HCT116 (cell line): ENCODE data around the gene ADARB1. TPM values are rescaled to one million over a fixed set of nuclear protein-coding genes. Genes with fewer than 3 reads are reported as not detected.

Source experiments
- ATAC-seq: fragments of 200-7000 bp; cut with Tn5 transposase; 2 replicates; pipeline ENCODE4 v1.9.1; 2020; ENCODE audit warnings: mild to moderate bottlenecking, moderate library complexity
- BruUV-seq: library from RNA; stranded (reverse); fragments of 400-500 nt; replicated peaks from 2 replicates; lab custom pipeline; 2021; lab: Mats Ljungman, UMichigan
- CTCF ChIA-PET: fragments of 300-600 bp; sonication (Branson Sonifier 250); formaldehyde crosslinking; loops from one replicate; lab custom pipeline; 2021; ENCODE audit warnings: antibody characterized with exemption; lab: Charles Lee
- POLR2A ChIA-PET: fragments of 300-600, 350-600 bp; sonication (Branson Sonifier 250); formaldehyde crosslinking; loops from one replicate; lab custom pipeline; 2021; ENCODE audit warnings: antibody characterized with exemption; lab: Charles Lee
- RAD21 ChIA-PET, 2 experiments: fragments of 300-600 bp; sonication (Branson Sonifier 250); formaldehyde crosslinking; loops; one replicate each; lab custom pipeline; 2023; ENCODE audit warnings: low total read pairs in 2 of 2; ENCODE audit not compliant: uncharacterized antibody in 2 of 2, unreplicated experiment in 2 of 2, low non-redundant PET in 1 of 2; lab: Charles Lee
- DNase-seq: peaks from one replicate; pipeline ENCODE4 v3.0.0-alpha.2; 2010; ENCODE audit warnings: low read depth, low spot score
- H2AFZ ChIP-seq: fragments of 200-600 bp; shearing (Covaris generic), sonication (generic); 2 replicates; pipeline ENCODE4 v1.6.1; 2017; ENCODE audit warnings: low read depth, mixed run types, mixed read lengths, antibody characterized with exemption, low read length; ENCODE audit not compliant: poor library complexity, severe bottlenecking
- H3K27ac ChIP-seq: 2 replicates; pipeline ENCODE4 v1.5.1; 2012; ENCODE audit warnings: low read depth, low read length
- H3K27me3 ChIP-seq: fragments of 200-600 bp; sonication (generic); 2 replicates; pipeline ENCODE4 v1.6.1; 2016; ENCODE audit warnings: mixed run types, low read length, mixed read lengths; ENCODE audit not compliant: insufficient read depth
- H3K36me3 ChIP-seq, 2 experiments: fragments of 200-500 bp in 1 of 2; fragments of 200-600 bp in 1 of 2; sonication (Bioruptor generic) in 1 of 2; sonication (generic) in 1 of 2; 2 replicates each; pipeline versions ENCODE4 v1.5.1 to v1.6.1; 2014 to 2016; ENCODE audit warnings: low read length in 2 of 2, inconsistent platforms in 1 of 2, mixed read lengths in 1 of 2, mixed run types in 1 of 2; ENCODE audit not compliant: insufficient read depth in 2 of 2, control insufficient read depth in 1 of 2
- H3K4me1 ChIP-seq, 2 experiments: fragments of 200-600 bp in 1 of 2; sonication (generic) in 1 of 2; 2 replicates each; pipeline versions ENCODE4 v1.5.1 to v1.6.1; 2012 to 2017; ENCODE audit warnings: low read length in 2 of 2, inconsistent platforms in 1 of 2, mild to moderate bottlenecking in 1 of 2, mixed read lengths in 1 of 2, mixed run types in 1 of 2, moderate library complexity in 1 of 2; ENCODE audit not compliant: insufficient read depth in 2 of 2, control insufficient read depth in 1 of 2
- H3K4me2 ChIP-seq: fragments of 200-600 bp; sonication (generic); 2 replicates; pipeline ENCODE4 v1.6.1; 2017; ENCODE audit warnings: mixed run types, low read length, mixed read lengths
- H3K4me3 ChIP-seq, 2 experiments: fragments of 200-600 bp in 1 of 2; sonication (generic) in 1 of 2; replicated peaks in 1 of 2; 2 replicates each; pipeline ENCODE4 v1.5.1; 2011 to 2016; ENCODE audit warnings: low read length in 2 of 2, control low read depth in 1 of 2, low read depth in 1 of 2, mild to moderate bottlenecking in 1 of 2, mixed read lengths in 1 of 2, mixed run types in 1 of 2
- H3K79me2 ChIP-seq: fragments of 200-600 bp; sonication (generic); 2 replicates; pipeline ENCODE4 v1.6.1; 2017; ENCODE audit warnings: mild to moderate bottlenecking, mixed run types, low read length, moderate library complexity, mixed read lengths; ENCODE audit not compliant: insufficient read depth
- H3K9ac ChIP-seq: fragments of 200-600 bp; sonication (generic); 2 replicates; pipeline ENCODE4 v1.6.1; 2016; ENCODE audit warnings: low read length, mixed read lengths
- H3K9me2 ChIP-seq: fragments of 200-600 bp; sonication (generic), shearing (Covaris generic); 2 replicates; pipeline ENCODE4 v1.6.1; 2017; ENCODE audit warnings: mixed run types, mild to moderate bottlenecking, moderate library complexity; ENCODE audit not compliant: insufficient read depth
- H3K9me3 ChIP-seq, 2 experiments: fragments of 200-500 bp in 1 of 2; fragments of 200-600 bp in 1 of 2; sonication (Bioruptor generic) in 1 of 2; sonication (generic) in 1 of 2; 2 replicates each; pipeline ENCODE4 v1.6.1; 2014 to 2017; ENCODE audit warnings: low read length in 2 of 2, mixed read lengths in 2 of 2, inconsistent platforms in 1 of 2, low read depth in 1 of 2, mild to moderate bottlenecking in 1 of 2, mixed run types in 1 of 2, moderate library complexity in 1 of 2; ENCODE audit not compliant: control insufficient read depth in 1 of 2, insufficient read depth in 1 of 2
- H4K20me1 ChIP-seq: fragments of 200-600 bp; sonication (generic), shearing (Covaris generic); 2 replicates; pipeline ENCODE4 v1.6.1; 2017; ENCODE audit warnings: mixed run types, mild to moderate bottlenecking, moderate library complexity; ENCODE audit not compliant: insufficient read depth
- ATF3 ChIP-seq: IDR thresholded peaks from 2 replicates; pipeline ENCODE4 v1.6.1; 2012
- CBX3 ChIP-seq: IDR thresholded peaks from 2 replicates; pipeline ENCODE4 v1.6.1; 2012; ENCODE audit warnings: low read depth
- CEBPB ChIP-seq: IDR thresholded peaks from 2 replicates; pipeline ENCODE4 v1.6.1; 2012; ENCODE audit warnings: low read depth
- ELF1 ChIP-seq: IDR thresholded peaks from 2 replicates; pipeline ENCODE4 v1.6.1; 2012; ENCODE audit warnings: low read depth, borderline replicate concordance
- EZH2 ChIP-seq: fragments of 200-600 bp; sonication (generic); IDR thresholded peaks from 2 replicates; pipeline ENCODE4 v1.6.1; 2017; ENCODE audit warnings: antibody characterized with exemption, mixed run types
- EZH2phosphoT487 ChIP-seq: fragments of 200-600 bp; IDR thresholded peaks from 2 replicates; pipeline ENCODE4 v1.6.1; 2018; ENCODE audit warnings: antibody characterized with exemption, borderline replicate concordance
- FOSL1 ChIP-seq: IDR thresholded peaks from 2 replicates; pipeline ENCODE4 v1.6.1; 2012; ENCODE audit warnings: low read depth
- JUND ChIP-seq: IDR thresholded peaks from 2 replicates; pipeline ENCODE4 v1.6.1; 2012
- POLR2A ChIP-seq: IDR thresholded peaks from 2 replicates; pipeline ENCODE4 v1.7.0; 2011; ENCODE audit warnings: borderline replicate concordance; ENCODE audit not compliant: insufficient read depth, insufficient read length; ENCODE audit errors: extremely low read depth
- POLR2AphosphoS5 ChIP-seq: IDR thresholded peaks from 2 replicates; pipeline ENCODE4 v1.6.1; 2011; ENCODE audit warnings: mild to moderate bottlenecking, low read depth, low read length, moderate library complexity
- RAD21 ChIP-seq: IDR thresholded peaks from 2 replicates; pipeline ENCODE4 v1.6.1; 2012; ENCODE audit warnings: low read depth, mild to moderate bottlenecking
- SIN3A ChIP-seq: IDR thresholded peaks from 2 replicates; pipeline ENCODE4 v1.6.1; 2012; ENCODE audit warnings: low read depth
- SP1 ChIP-seq: IDR thresholded peaks from 2 replicates; pipeline ENCODE4 v1.6.1; 2012; ENCODE audit warnings: low read depth
- SRF ChIP-seq: IDR thresholded peaks from 2 replicates; pipeline ENCODE4 v1.6.1; 2012; ENCODE audit warnings: low read depth
- ZBTB33 ChIP-seq: IDR thresholded peaks from 2 replicates; pipeline ENCODE4 v1.6.1; 2011; ENCODE audit warnings: mild to moderate bottlenecking, low read length, moderate library complexity; ENCODE audit not compliant: insufficient replicate concordance; ENCODE audit errors: extremely low read depth
- ZNF274 ChIP-seq: fragments of 200-500 bp; sonication (Bioruptor generic); IDR thresholded peaks from 2 replicates; pipeline ENCODE4 v1.6.1; 2014; ENCODE audit warnings: mild to moderate bottlenecking, low read depth, low read length, inconsistent platforms
- intact Hi-C: fragments of 100-400 bp; cut with micrococcal nuclease; formaldehyde crosslinking; loops from 2 replicates; pipeline ENCODE4 v1.10.0; 2022
- total RNA-seq: library from RNA; stranded (reverse); gene quantifications from one replicate; pipeline ENCODE4 v1.2.1, GENCODE V29; 2021; ENCODE audit not compliant: unreplicated experiment
- TF ChIP-seq, protein P1 (sequence below): IDR thresholded peaks from 2 replicates; pipeline ENCODE4 v1.6.1; 2012; ENCODE audit warnings: low read depth

ADARB1 gene
- total RNA-seq, 1 experiment from 2014 or later: 13.5 TPM

- no TSS peak for BruUV-seq
- TF ChIP-seq POLR2AphosphoS5 (no peak), FOSL1 (no peak)
- ChIA-PET POLR2A (no interaction called here), RAD21 (interaction anchor here in 1 of 2 experiments (0.6 kb wide), 1 partner anchor 13 kb away, joined by 3 read pairs; no protein-coding TSS in a partner anchor), CTCF (interaction anchor here (2.2 to 7.0 kb wide), 2 partner anchors 14 to 23 kb away, joined by 7 to 120 read pairs; no protein-coding TSS in a partner anchor)
- Histone ChIP-seq H3K4me1 (peaks cover 12 to 15% of the 10 kb centered on the region in 2 experiments), H3K4me2 (no peak overlapping the region), H3K36me3 (no peaks in the 10 kb centered on the region), H3K27ac (no peak overlapping the region), H3K9me3 (no peaks in the 10 kb centered on the region), H4K20me1 (no peaks in the 10 kb centered on the region), H3K9ac (no peak overlapping the region), H3K27me3 (no peaks in the 10 kb centered on the region), H3K4me3 (no peak overlapping the region), H3K9me2 (no peaks in the 10 kb centered on the region), H2AFZ (no peak overlapping the region), H3K79me2 (no peaks in the 10 kb centered on the region)
- intact Hi-C loops: no loop called here
- ATAC-seq (no peak), DNase-seq (no peak)
Observed at GRCh38 chr21:45125357-45125756, 51.0 kb downstream of the ADARB1 start.

DNA sequence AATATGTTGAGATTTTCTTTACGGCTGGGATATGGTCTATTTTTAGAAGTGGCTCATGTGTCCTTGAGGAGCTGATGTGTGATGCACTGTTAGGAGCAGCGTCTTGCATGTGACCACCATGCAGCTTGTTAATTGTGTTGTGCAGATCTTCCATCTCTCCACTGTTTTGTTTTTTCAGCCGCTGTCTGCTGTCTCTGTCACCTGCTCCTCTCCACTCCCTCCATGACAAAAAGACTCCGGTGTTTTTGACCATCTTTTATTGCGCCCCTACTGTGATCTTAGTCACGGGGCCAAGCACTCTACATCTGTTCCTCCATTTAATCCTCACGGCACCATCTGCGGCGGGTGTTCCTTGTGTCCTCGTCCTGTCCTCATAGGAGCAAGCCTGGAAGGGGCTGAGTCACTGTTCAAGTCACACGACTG, 51.8 kb downstream of the ADARB1 start:
- BruUV-seq: no TSS peak
- no peaks in the 10 kb centered on the region for H3K9me3 ChIP-seq
- H3K9me2 ChIP-seq: no peaks in the 10 kb centered on the region
- no peak overlapping the region for H2AFZ ChIP-seq
- H3K27ac ChIP-seq: no peak overlapping the region
- H3K36me3 ChIP-seq: no peaks in the 10 kb centered on the region
- H3K4me3 ChIP-seq: no peak overlapping the region
- H4K20me1 ChIP-seq: no peaks in the 10 kb centered on the region
- peaks cover 15 to 19% of the 10 kb centered on the region in 2 experiments for H3K4me1 ChIP-seq
- no peak for ATAC-seq
- ChIA-PET RAD21 (no interaction called here), POLR2A (no interaction called here), CTCF (interaction anchor here (2.2 to 7.0 kb wide), 2 partner anchors 13 to 23 kb away, joined by 7 to 120 read pairs; no protein-coding TSS in a partner anchor)
- no peak overlapping the region for H3K9ac ChIP-seq
- TF ChIP-seq SIN3A (no peak), POLR2AphosphoS5 (no peak), SP1 (no peak), EZH2 (no peak), ELF1 (no peak), RAD21 (no peak), EZH2phosphoT487 (no peak), JUND (no peak), CBX3 (no peak), ZNF274 (no peak), POLR2A (no peak), ATF3 (no peak), SRF (no peak), CEBPB (no peak), ZBTB33 (no peak)
- TF ChIP-seq, protein P1, sequence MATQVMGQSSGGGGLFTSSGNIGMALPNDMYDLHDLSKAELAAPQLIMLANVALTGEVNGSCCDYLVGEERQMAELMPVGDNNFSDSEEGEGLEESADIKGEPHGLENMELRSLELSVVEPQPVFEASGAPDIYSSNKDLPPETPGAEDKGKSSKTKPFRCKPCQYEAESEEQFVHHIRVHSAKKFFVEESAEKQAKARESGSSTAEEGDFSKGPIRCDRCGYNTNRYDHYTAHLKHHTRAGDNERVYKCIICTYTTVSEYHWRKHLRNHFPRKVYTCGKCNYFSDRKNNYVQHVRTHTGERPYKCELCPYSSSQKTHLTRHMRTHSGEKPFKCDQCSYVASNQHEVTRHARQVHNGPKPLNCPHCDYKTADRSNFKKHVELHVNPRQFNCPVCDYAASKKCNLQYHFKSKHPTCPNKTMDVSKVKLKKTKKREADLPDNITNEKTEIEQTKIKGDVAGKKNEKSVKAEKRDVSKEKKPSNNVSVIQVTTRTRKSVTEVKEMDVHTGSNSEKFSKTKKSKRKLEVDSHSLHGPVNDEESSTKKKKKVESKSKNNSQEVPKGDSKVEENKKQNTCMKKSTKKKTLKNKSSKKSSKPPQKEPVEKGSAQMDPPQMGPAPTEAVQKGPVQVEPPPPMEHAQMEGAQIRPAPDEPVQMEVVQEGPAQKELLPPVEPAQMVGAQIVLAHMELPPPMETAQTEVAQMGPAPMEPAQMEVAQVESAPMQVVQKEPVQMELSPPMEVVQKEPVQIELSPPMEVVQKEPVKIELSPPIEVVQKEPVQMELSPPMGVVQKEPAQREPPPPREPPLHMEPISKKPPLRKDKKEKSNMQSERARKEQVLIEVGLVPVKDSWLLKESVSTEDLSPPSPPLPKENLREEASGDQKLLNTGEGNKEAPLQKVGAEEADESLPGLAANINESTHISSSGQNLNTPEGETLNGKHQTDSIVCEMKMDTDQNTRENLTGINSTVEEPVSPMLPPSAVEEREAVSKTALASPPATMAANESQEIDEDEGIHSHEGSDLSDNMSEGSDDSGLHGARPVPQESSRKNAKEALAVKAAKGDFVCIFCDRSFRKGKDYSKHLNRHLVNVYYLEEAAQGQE: no peak
- TF ChIP-seq, all 23 proteins: peak for 0
- DNase-seq: no peak
- H3K4me2 ChIP-seq: no peak overlapping the region
- H3K27me3 ChIP-seq: no peaks in the 10 kb centered on the region
- intact Hi-C loops: no loop called here
- H3K79me2 ChIP-seq: no peaks in the 10 kb centered on the region
